Brain pericyte (primary cell): Measurements from ENCODE around the gene WNT5B.
"Not testable (repeated sequence)": the region's sequence is repeated elsewhere in the genome, so short reads cannot be mapped to it uniquely, and the experiment has no call there.

Source experiments
- DNase-seq: peaks from one replicate; pipeline ENCODE4 v3.0.0-alpha.2; 2012; ENCODE audit warnings: low read depth, low spot score

The WNT5B gene

GRCh38 chr12:1598757-1599156, 30.3 kb upstream of the WNT5B start:
- DNase-seq: no peak

GRCh38 chr12:1602706-1603105, 26.3 kb upstream of the WNT5B start:
- DNase-seq: not testable (repeated sequence)

GRCh38 chr12:1603269-1603993, 25.6 kb upstream of the WNT5B start:
- DNase-seq: no peak

GRCh38 chr12:1604464-1604863, 24.6 kb upstream of the WNT5B start:
- DNase-seq: no peak

GRCh38 chr12:1605129-1606020, 23.7 kb upstream of the WNT5B start:
- no peak for DNase-seq

GRCh38 chr12:1606021-1606622, 22.9 kb upstream of the WNT5B start:
- no peak for DNase-seq

GRCh38 chr12:1607940-1608712, 20.9 kb upstream of the WNT5B start:
- no peak for DNase-seq

GRCh38 chr12:1608713-1609119, 20.3 kb upstream of the WNT5B start:
- DNase-seq: no peak

- no peak for DNase-seq
These were observed 18.9 kb upstream of the WNT5B start for GRCh38 chr12:1610072-1610643.

GRCh38 chr12:1611803-1612572, 17.0 kb upstream of the WNT5B start:
- DNase-seq: peak; percentile 78

- no peak for DNase-seq
These were observed 15.2 kb upstream of the WNT5B start for GRCh38 chr12:1613860-1614259.

GRCh38 chr12:1614360-1614759, 14.7 kb upstream of the WNT5B start:
- no peak for DNase-seq

- DNase-seq: no peak
These were observed 12.6 kb upstream of the WNT5B start for GRCh38 chr12:1616233-1617066.

- DNase-seq: no peak
These were observed 10.5 kb upstream of the WNT5B start for GRCh38 chr12:1618489-1618888.

GRCh38 chr12:1619159-1619558, 9.9 kb upstream of the WNT5B start:
- DNase-seq: no peak

- no peak for DNase-seq
These were observed 9.4 kb upstream of the WNT5B start for GRCh38 chr12:1619587-1619986.

- no peak for DNase-seq
These were observed 8.9 kb upstream of the WNT5B start for GRCh38 chr12:1620092-1620491.

GRCh38 chr12:1622406-1622805, 6.6 kb upstream of the WNT5B start:
- no peak for DNase-seq

- DNase-seq: no peak
These were observed 504 bp downstream of the WNT5B start for GRCh38 chr12:1629338-1630132.
